ENCODE measurements around the gene ADARB2. TPM values are rescaled to one million over a fixed set of nuclear protein-coding genes. Genes with fewer than 3 reads are reported as not detected.

The ADARB2 gene
- total RNA-seq, 4 donors from 2014 or later = 2.3 to 3.7 (median 2.6) TPM

DNA sequence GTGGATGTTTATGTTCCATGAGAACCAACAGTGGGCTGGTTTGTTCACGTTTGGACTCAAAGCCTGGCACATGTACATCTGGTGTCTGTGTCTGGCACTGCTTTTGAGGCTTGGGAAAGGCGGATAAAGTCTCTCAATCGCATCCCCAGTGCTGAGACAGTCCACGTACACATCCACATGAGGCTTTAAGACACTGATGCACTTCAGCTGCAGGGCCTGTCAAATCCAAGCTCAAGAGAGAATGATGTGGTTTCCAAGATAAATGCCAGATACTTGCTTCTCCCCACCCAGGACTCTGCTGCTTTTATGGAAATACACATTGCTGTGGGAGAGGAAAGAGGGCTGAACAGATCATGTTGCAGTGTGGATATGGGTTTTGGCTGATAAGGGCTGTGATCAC, 178.4 kb downstream of the ADARB2 start:
- intact Hi-C loops (cut with DNase I) = no loop called here
- 25% methylated on average over 4 of the region's 4 CpGs for WGBS
- no peak for DNase-seq (ENCODE audit: extremely low spot score)

DNA sequence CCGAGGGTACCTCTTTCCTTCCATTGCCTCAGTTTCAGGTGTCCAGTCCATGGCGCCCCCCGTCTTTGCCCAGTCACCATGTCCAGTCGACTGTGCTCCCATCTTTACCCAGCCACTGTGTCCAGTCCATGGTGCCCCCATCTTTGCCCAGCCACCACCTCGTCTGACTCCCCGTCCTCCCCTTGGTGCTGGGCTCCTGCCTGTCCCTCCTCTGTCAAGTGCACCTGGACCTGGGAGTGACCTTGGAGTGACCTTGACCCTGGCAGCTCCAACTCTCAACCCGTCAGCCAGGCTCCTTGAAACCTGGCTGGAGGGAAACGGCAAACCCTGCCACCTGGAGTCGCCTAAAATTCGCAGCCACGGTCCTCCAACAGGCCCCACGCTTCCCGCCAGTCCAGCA, 180.2 kb downstream of the ADARB2 start:
- TF ChIP-seq POLR2AphosphoS5 (IDR thresholded peaks at IDR 0.05) (no peak), POLR2A (IDR thresholded peaks at IDR 0.05; ENCODE audit: low read depth) (no peak)
- TF ChIP-seq, protein P1, sequence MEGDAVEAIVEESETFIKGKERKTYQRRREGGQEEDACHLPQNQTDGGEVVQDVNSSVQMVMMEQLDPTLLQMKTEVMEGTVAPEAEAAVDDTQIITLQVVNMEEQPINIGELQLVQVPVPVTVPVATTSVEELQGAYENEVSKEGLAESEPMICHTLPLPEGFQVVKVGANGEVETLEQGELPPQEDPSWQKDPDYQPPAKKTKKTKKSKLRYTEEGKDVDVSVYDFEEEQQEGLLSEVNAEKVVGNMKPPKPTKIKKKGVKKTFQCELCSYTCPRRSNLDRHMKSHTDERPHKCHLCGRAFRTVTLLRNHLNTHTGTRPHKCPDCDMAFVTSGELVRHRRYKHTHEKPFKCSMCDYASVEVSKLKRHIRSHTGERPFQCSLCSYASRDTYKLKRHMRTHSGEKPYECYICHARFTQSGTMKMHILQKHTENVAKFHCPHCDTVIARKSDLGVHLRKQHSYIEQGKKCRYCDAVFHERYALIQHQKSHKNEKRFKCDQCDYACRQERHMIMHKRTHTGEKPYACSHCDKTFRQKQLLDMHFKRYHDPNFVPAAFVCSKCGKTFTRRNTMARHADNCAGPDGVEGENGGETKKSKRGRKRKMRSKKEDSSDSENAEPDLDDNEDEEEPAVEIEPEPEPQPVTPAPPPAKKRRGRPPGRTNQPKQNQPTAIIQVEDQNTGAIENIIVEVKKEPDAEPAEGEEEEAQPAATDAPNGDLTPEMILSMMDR (IDR thresholded peaks at IDR 0.05) = no peak
- no peaks in the 10 kb centered on the region for H3K9me3 ChIP-seq
- no peak for DNase-seq (ENCODE audit: extremely low spot score)
- H3K4me3 ChIP-seq = no peak overlapping the region
- peaks cover 0 to 36% (median 0%) of the 10 kb centered on the region in 4 donors for H3K27me3 ChIP-seq
- H3K27ac ChIP-seq (replicated peaks in 1 of 4) = no peak overlapping the region
- WGBS = 71% methylated on average over 13 of the region's 13 CpGs
- peaks cover 0 to 4% (median 1%) of the 10 kb centered on the region in 4 donors for H3K4me1 ChIP-seq
- no peaks in the 10 kb centered on the region for H3K36me3 ChIP-seq
- intact Hi-C loops (cut with DNase I) = no loop called here

More for the DNA sequence above, 178.4 kb downstream of the ADARB2 start:
- H3K27ac ChIP-seq (replicated peaks in 1 of 4) = no peak overlapping the region
- H3K36me3 ChIP-seq = no peaks in the 10 kb centered on the region
- TF ChIP-seq POLR2A (IDR thresholded peaks at IDR 0.05; ENCODE audit: low read depth) (no peak), EP300 (IDR thresholded peaks at IDR 0.05) (no peak), POLR2AphosphoS5 (IDR thresholded peaks at IDR 0.05) (no peak)
- TF ChIP-seq, protein P1 (IDR thresholded peaks at IDR 0.05) = no peak
- peaks cover 0 to 4% (median 1%) of the 10 kb centered on the region in 4 donors for H3K4me1 ChIP-seq
- peaks cover 0 to 49% (median 0%) of the 10 kb centered on the region in 4 donors for H3K27me3 ChIP-seq
- no peaks in the 10 kb centered on the region for H3K9me3 ChIP-seq
- no peak overlapping the region for H3K4me3 ChIP-seq

DNA sequence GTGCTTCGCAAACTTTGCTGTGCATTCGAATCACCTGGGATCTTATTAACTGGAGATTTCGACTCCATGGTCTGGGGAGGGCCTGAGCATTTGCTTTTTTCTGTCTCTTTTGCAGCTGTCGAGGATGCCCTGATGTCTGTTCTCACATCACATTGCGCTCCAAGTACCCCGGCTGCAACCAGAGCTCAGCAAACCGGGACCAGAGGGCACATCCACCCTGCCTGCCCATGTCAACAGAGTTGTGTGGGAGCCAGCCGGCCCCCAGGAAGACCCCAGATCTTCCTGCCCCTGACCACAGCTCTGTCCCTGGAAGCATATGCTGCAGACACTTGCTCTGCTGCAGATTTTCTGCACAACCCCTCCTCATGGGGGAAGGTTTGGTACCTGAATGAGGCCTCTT, 180.8 kb downstream of the ADARB2 start:
- H3K9me3 ChIP-seq = no peaks in the 10 kb centered on the region
- peaks cover 0 to 31% (median 0%) of the 10 kb centered on the region in 4 donors for H3K27me3 ChIP-seq
- H3K36me3 ChIP-seq = no peaks in the 10 kb centered on the region
- WGBS = 74% methylated on average over 8 of the region's 8 CpGs
- peaks cover 0 to 4% (median 1%) of the 10 kb centered on the region in 4 donors for H3K4me1 ChIP-seq
- no peak for DNase-seq (ENCODE audit: extremely low spot score)
- intact Hi-C loops (cut with DNase I) = no loop called here
- TF ChIP-seq POLR2A (IDR thresholded peaks at IDR 0.05; ENCODE audit: low read depth) (no peak), POLR2AphosphoS5 (IDR thresholded peaks at IDR 0.05) (no peak), EP300 (IDR thresholded peaks at IDR 0.05) (no peak)
- TF ChIP-seq, protein P1 (IDR thresholded peaks at IDR 0.05) = no peak
- H3K4me3 ChIP-seq = no peak overlapping the region
- no peak overlapping the region for H3K27ac ChIP-seq (replicated peaks in 1 of 4)

DNA sequence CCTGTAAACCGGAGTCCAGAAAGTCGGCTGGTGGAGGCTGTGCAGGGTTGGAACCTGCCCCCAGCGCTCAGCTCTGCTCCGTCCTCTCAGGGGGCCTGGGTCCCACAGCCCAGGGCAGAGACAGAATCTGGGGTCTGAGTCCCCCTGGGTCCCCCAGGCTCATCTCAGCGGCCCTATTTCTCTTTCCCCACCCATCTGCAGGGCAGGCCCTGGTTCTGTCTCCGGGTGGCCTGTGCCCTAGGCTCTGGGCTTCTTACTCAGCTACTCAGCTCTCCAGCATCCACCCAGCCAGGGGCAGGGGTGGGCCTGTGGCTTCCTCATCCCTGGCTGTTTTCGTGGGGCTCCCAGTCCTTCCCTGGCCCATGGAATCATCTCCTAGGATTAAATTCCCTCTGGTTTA, 183.4 kb downstream of the ADARB2 start:
- no peak overlapping the region for H3K27ac ChIP-seq (replicated peaks in 1 of 4)
- TF ChIP-seq, protein P1 (IDR thresholded peaks at IDR 0.05) = no peak
- TF ChIP-seq EP300 (IDR thresholded peaks at IDR 0.05) = no peak
- WGBS = 74% methylated on average over 4 of the region's 7 CpGs
- H3K27me3 ChIP-seq = peaks cover 0 to 26% (median 0%) of the 10 kb centered on the region in 4 donors
- H3K4me1 ChIP-seq = no peaks in the 10 kb centered on the region
- H3K9me3 ChIP-seq = no peaks in the 10 kb centered on the region
- intact Hi-C loops (cut with DNase I) = no loop called here
- no peak overlapping the region for H3K4me3 ChIP-seq
- DNase-seq (ENCODE audit: extremely low spot score) = no peak
- H3K36me3 ChIP-seq = no peaks in the 10 kb centered on the region

Data from esophagus muscularis mucosa (tissue), 4 donors.